Lung (tissue), 12 donors: ENCODE data around the gene PGAM1. TPM values are rescaled to one million over a fixed set of nuclear protein-coding genes. Genes with fewer than 3 reads are reported as not detected.

Source experiments
- ATAC-seq: fragments of 200-7000 bp; cut with Tn5 transposase; one replicate; pipeline ENCODE4 v1.9.1; 2020; ENCODE audit warnings: moderate number of reproducible peaks; ENCODE audit not compliant: insufficient read depth, low FRiP score
- DNase-seq, 3 donors: peaks; one replicate each; pipeline ENCODE4 v3.0.0-alpha.2; 2013 to 2017
- H3K27ac ChIP-seq, 2 donors: one replicate each; pipeline ENCODE4 v1.5.1; 2013; ENCODE audit warnings: mild to moderate bottlenecking in 2 of 2, moderate library complexity in 2 of 2, control low read depth in 1 of 2, inconsistent platforms in 1 of 2, low read depth in 1 of 2, low read length in 1 of 2
- H3K27me3 ChIP-seq, 3 donors: one replicate each; pipeline ENCODE4 v1.5.1; 2013; ENCODE audit warnings: low read length in 2 of 3; ENCODE audit not compliant: control insufficient read depth in 3 of 3, insufficient read depth in 3 of 3
- H3K36me3 ChIP-seq, 4 donors: one replicate each; pipeline ENCODE4 v1.5.1; 2013; ENCODE audit warnings: low read length in 4 of 4, mild to moderate bottlenecking in 1 of 4, moderate library complexity in 1 of 4; ENCODE audit not compliant: control insufficient read depth in 4 of 4, insufficient read depth in 4 of 4
- H3K4me1 ChIP-seq, 5 donors: one replicate each; pipeline ENCODE4 v1.5.1; 2013; ENCODE audit warnings: low read length in 5 of 5, mild to moderate bottlenecking in 2 of 5, moderate library complexity in 1 of 5; ENCODE audit not compliant: control insufficient read depth in 5 of 5, insufficient read depth in 5 of 5
- H3K4me3 ChIP-seq: one replicate; pipeline ENCODE4 v1.5.1; 2013; ENCODE audit warnings: mild to moderate bottlenecking, control low read depth, moderate library complexity
- H3K9ac ChIP-seq, 2 donors: one replicate each; pipeline ENCODE4 v1.5.1; 2013; ENCODE audit warnings: low read length in 2 of 2, control low read depth in 1 of 2; ENCODE audit not compliant: insufficient read depth in 1 of 2
- H3K9me3 ChIP-seq, 4 donors: one replicate each; pipeline ENCODE4 v1.5.1; 2013; ENCODE audit warnings: low read length in 3 of 4, mild to moderate bottlenecking in 1 of 4, moderate library complexity in 1 of 4; ENCODE audit not compliant: control insufficient read depth in 4 of 4, insufficient read depth in 3 of 4
- WGBS, 2 donors: extraction: QIAGEN DNeasy Blood & Tissue Kit; methylation state at CpG; one replicate each; pipeline ENCODE4 v1.1.7; 2013; 5-methylcytosine and 5-hydroxymethylcytosine counted together
- polyA plus RNA-seq, 2 donors: library from polyadenylated mRNA; stranded (reverse); fragments of 200-250 nt; gene quantifications; one replicate each; pipeline ENCODE4 v1.2.1, GENCODE V29; 2013
- total RNA-seq, 2 donors: library from RNA; depleted of rRNA in 1 of 2; stranded (reverse); fragments of >200 nt in 1 of 2; gene quantifications; one replicate each; pipeline ENCODE4 v1.2.1, GENCODE V29; 2014 to 2021
- TF ChIP-seq, protein P1 (sequence below): IDR thresholded peaks from 2 replicates; pipeline ENCODE4 v1.5.1; 2012; ENCODE audit warnings: mild to moderate bottlenecking; ENCODE audit errors: control extremely low read depth, extremely low read depth
- donor health status: control.
- donor health status: control.
- donor health status: Bipolar disorder and iron deficiency.
- donor health status: healthy.
- donor health status: DM: yes; HTN: yes; CAD: no.

The PGAM1 gene
- total and polyA plus RNA-seq, 4 donors, result 49.1 to 280 (median 136) TPM

DNA sequence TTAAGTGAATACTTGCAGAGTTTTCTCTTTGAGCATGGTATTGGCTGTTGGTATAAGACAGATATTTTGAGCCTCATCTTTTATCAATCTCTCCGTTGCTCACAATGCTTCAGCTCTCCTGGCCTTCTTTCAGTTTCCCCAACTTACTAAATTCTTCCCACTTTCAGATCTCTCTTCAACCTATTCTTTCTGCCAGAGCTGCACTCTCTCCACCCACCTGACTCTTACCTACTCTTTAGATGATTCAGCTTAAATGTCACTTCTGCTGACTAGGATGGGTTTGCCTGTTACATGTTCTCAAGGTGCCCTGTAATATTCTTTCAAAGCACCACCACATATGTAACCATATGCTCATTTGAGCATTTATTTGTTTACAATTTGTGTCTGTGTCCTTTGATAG is 18.2 kb downstream of the PGAM1 start:
- ATAC-seq (no peak), DNase-seq (no peak)
- TF ChIP-seq, protein P1, sequence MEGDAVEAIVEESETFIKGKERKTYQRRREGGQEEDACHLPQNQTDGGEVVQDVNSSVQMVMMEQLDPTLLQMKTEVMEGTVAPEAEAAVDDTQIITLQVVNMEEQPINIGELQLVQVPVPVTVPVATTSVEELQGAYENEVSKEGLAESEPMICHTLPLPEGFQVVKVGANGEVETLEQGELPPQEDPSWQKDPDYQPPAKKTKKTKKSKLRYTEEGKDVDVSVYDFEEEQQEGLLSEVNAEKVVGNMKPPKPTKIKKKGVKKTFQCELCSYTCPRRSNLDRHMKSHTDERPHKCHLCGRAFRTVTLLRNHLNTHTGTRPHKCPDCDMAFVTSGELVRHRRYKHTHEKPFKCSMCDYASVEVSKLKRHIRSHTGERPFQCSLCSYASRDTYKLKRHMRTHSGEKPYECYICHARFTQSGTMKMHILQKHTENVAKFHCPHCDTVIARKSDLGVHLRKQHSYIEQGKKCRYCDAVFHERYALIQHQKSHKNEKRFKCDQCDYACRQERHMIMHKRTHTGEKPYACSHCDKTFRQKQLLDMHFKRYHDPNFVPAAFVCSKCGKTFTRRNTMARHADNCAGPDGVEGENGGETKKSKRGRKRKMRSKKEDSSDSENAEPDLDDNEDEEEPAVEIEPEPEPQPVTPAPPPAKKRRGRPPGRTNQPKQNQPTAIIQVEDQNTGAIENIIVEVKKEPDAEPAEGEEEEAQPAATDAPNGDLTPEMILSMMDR, result no peak
- 84 to 89% methylated on average over 1 of the region's 1 CpG for WGBS, 2 donors
- Histone ChIP-seq H3K27me3 (no peaks in the 10 kb centered on the region), H3K36me3 (peaks cover 0 to 13% (median 8%) of the 10 kb centered on the region in 4 donors), H3K4me3 (no peak overlapping the region), H3K9ac (no peak overlapping the region), H3K27ac (no peak overlapping the region), H3K9me3 (no peaks in the 10 kb centered on the region), H3K4me1 (peaks cover 0 to 29% (median 10%) of the 10 kb centered on the region in 5 donors)

- peak overlapping the region; percentile 57 to 75 for H3K27ac ChIP-seq
- ATAC-seq (no peak), DNase-seq (no peak)
- H3K36me3 ChIP-seq, result peaks cover 0 to 12% (median 6%) of the 10 kb centered on the region in 4 donors
- H3K4me1 ChIP-seq, result peaks cover 0 to 29% (median 10%) of the 10 kb centered on the region in 5 donors
- peak overlapping the region; percentile 93 for H3K4me3 ChIP-seq
- H3K9me3 ChIP-seq, result no peaks in the 10 kb centered on the region
- TF ChIP-seq, protein P1, result no peak
- WGBS, 2 donors, result 1 to 2% methylated on average over 13 of the region's 13 CpGs
- no peaks in the 10 kb centered on the region for H3K27me3 ChIP-seq
- H3K9ac ChIP-seq, result peak overlapping the region in 1 of 2 donors; percentile 26
Measured at GRCh38 chr10:97445357-97445721, 19.3 kb downstream of the PGAM1 start.

DNA sequence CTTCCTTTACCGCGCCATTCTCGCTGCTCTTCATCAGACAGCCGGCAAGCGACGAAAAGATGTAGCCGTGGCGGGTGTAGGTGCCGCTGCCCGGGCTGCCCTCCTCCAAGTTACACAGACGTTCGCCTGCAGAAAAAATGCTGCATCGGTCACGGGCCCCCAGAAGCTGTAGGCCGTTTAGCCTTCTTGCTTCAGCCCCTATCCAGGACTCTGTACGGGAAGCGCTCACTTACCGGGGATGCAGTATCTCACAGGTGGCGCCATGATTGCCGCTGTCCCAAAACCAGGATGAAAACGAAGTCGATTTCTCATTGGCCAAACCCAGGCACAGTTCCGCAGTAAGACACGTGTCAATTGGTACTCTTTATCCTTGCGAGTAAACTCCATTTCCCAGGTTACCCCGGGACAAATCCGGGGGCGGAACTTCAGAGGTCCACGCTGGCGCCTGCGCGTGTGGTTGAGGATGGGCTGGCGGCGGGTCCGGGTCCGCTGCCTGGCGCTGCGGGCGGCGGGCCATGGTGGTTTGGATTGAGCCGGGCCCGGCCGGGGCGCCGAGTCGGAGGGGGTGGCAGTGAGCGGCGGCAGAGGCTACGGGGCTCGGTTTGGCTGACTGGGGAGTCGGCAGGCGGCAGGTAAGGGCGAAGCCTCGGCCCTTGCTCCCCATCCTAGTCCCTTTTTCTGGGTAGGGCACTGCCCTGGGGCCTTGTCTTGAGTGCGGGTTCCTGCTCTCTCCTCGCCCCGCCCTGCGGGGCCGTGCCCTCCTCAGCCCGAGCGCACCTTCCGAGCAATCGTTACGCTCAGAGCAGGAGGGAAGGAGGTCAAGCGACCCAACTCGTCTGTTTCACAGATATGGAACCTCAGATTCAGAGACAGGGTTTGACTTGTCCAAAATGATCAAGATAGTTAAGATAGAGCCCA is 20.0 kb downstream of the PGAM1 start, which contains the start of the genes EXOSC1 and ZDHHC16:
Gene EXOSC1 (minus strand): TSS at position 285 of the 918 bp plus-strand sequence. CDS start 21 bp downstream, at position 264.
Gene ZDHHC16 (plus strand): TSS at position 454 of the 918 bp plus-strand sequence. CDS start 5,501 bp downstream, outside the sequence.
- Histone ChIP-seq H3K9ac (peak within 1 kb of the TSS in 1 of 2 donors; percentile 68), H3K4me1 (peaks cover 0 to 29% (median 15%) of the 10 kb centered on the region in 5 donors), H3K4me3 (peak within 1 kb of the TSS; percentile 93), H3K27me3 (no peaks in the 10 kb centered on the region), H3K9me3 (no peaks in the 10 kb centered on the region), H3K27ac (peak within 1 kb of the TSS; percentile 57 to 75), H3K36me3 (peaks cover 0 to 10% (median 6%) of the 10 kb centered on the region in 4 donors)
- whole genome bisulfite sequencing, 2 donors, result 0% methylated on average over 66 of the region's 66 CpGs
- DNase-seq (peak; percentile 93 to 97 (median 97)), ATAC-seq (peak; percentile 97)
- TF ChIP-seq, protein P1, result no peak
